GM18861 (cell line): Measurements from ENCODE around the gene OMG.
"Not testable (repeated sequence)": the region's sequence is repeated elsewhere in the genome, so short reads cannot be mapped to it uniquely, and the experiment has no call there.

Experiments used
- ATAC-seq: cut with Tn5 transposase; IDR thresholded peaks from one replicate; pipeline ENCODE4 v1.9.1; 2021; ENCODE audit not compliant: unreplicated experiment

Gene OMG

GRCh38 chr17:31308372-31309334 is 11.6 kb upstream of the OMG start:
- no peak for ATAC-seq

- no peak for ATAC-seq
These were observed 10.6 kb upstream of the OMG start for GRCh38 chr17:31307640-31308039.

- ATAC-seq: no peak
These were observed 2.6 kb upstream of the OMG start for GRCh38 chr17:31299624-31300023.

GRCh38 chr17:31296142-31296541 is 897 bp downstream of the OMG start:
- no peak for ATAC-seq

- no peak for ATAC-seq
These were observed 1.6 kb downstream of the OMG start for GRCh38 chr17:31295489-31295871.

GRCh38 chr17:31294820-31295488 is 2.1 kb downstream of the OMG start:
- ATAC-seq: no peak

GRCh38 chr17:31294231-31294630 is 2.8 kb downstream of the OMG start:
- no peak for ATAC-seq

GRCh38 chr17:31293581-31293980 is 3.5 kb downstream of the OMG start:
- no peak for ATAC-seq

- no peak for ATAC-seq
These were observed 5.2 kb downstream of the OMG start for GRCh38 chr17:31291820-31292219.

GRCh38 chr17:31289790-31290189 is 7.2 kb downstream of the OMG start:
- ATAC-seq: no peak

GRCh38 chr17:31287932-31288331 is 9.1 kb downstream of the OMG start:
- not testable (repeated sequence) for ATAC-seq

- ATAC-seq: no peak
These were observed 10.5 kb downstream of the OMG start for GRCh38 chr17:31286587-31286986.

GRCh38 chr17:31283841-31284240 is 13.2 kb downstream of the OMG start:
- no peak for ATAC-seq

GRCh38 chr17:31281061-31281460 is 16.0 kb downstream of the OMG start:
- ATAC-seq: no peak

- no peak for ATAC-seq
These were observed 17.6 kb downstream of the OMG start for GRCh38 chr17:31279401-31279800.

- no peak for ATAC-seq
These were observed 21.9 kb downstream of the OMG start for GRCh38 chr17:31275116-31275515.

GRCh38 chr17:31274252-31274651 is 22.8 kb downstream of the OMG start:
- ATAC-seq: no peak

- no peak for ATAC-seq
These were observed 23.5 kb downstream of the OMG start for GRCh38 chr17:31273516-31273915.

GRCh38 chr17:31272803-31273202 is 24.2 kb downstream of the OMG start:
- ATAC-seq: no peak

GRCh38 chr17:31272236-31272635 is 24.8 kb downstream of the OMG start:
- ATAC-seq: no peak

GRCh38 chr17:31269578-31269983 is 27.5 kb downstream of the OMG start:
- ATAC-seq: no peak

GRCh38 chr17:31269036-31269577 is 27.9 kb downstream of the OMG start:
- ATAC-seq: no peak
